Spleen (tissue), 7 donors: Measurements from ENCODE around the gene SNX9.

Experiments
- CTCF ChIP-seq, 11 experiments: fragments of 200-600 bp in 7 of 11; fragments of 450-650 bp in 4 of 11; sonication (generic) in 4 of 11; IDR thresholded peaks in 8 of 11; conservative IDR thresholded peaks in 3 of 11; 1 replicate in 7 of 11; 2 replicates in 4 of 11; pipeline versions ENCODE4 v1.4.0 to v1.8.0; 2016 to 2021; ENCODE audit warnings: antibody characterized with exemption in 11 of 11, inconsistent platforms in 4 of 11, mild to moderate bottlenecking in 1 of 11
- POLR2A ChIP-seq, 3 donors: fragments of 450-650 bp; IDR thresholded peaks; one replicate each; pipeline ENCODE4 v1.5.1; 2017; ENCODE audit warnings: antibody characterized with exemption in 3 of 3, mild to moderate bottlenecking in 1 of 3
- POLR2AphosphoS5 ChIP-seq, 3 donors: sonication (generic); formaldehyde crosslinking; IDR thresholded peaks; one replicate each; pipeline ENCODE4 v1.5.1; 2017; ENCODE audit warnings: antibody characterized with exemption in 3 of 3
- donor health status: DM: no; HTN: no; CAD: no; lungs with moderate emphysema.
- donor health status: DM: no; HTN: no; CAD: no.
- donor health status: DM: no; HTN: no; CAD: no.

- no peak for TF ChIP-seq CTCF (IDR thresholded peaks at IDR 0.05 in 8 of 11, conservative IDR thresholded peaks at IDR 0.05 in 3 of 11)
- TF ChIP-seq POLR2A (IDR thresholded peaks at IDR 0.05) = no peak
- TF ChIP-seq POLR2AphosphoS5 (IDR thresholded peaks at IDR 0.05) = peak in 1 of 3 donors; percentile 11
These were observed 45.8 kb downstream of the SNX9 start for GRCh38 chr6:157868835-157869234.
